Measurements from ENCODE around the gene NCSTN.

Gene NCSTN

DNA sequence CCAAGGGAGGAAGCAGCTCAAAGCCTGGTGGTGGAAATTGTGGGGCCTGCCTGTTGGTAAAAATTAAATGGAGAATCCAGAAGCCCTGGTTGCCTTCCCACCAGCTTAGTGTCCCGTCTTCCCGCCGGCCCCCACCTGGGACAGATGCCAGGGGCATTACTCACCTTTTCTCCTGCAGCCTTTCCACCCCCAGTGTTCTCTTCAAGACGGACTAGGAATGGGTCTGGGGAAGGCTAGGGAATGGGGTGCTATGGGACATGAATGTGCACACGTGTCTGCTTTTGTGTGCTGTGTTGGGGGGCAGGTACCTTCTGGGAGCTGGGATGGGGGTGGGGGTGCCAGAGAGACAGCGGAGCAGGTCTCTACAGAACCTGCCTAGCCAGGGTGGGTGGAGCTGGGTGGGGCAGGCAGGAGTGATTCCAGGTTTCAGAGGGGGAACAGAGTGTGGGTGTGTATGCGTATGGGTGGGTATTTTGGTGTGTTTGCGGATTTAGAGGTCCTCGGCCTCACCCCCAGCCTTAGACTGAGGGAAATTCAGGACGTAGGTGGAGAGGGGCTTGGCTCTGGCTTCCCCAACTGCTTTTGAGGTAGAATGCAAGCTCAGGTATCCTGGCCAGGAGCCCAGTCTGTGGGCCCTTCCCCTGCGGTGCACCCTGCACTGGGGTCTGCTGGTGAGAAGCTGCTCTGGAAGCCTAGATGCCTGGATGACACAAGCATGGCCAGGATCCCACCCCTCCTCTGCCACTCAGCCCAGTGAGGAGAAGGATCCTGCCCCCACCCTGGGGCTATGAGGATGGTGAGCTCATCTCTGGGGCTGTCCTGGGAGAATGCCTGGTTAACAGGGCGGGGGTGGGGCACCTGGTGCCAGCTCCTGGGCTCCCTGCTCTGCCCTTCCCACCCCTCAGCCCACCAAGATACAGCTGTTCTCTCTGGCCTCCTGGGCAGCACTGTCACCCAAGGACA is 64.9 kb downstream of the NCSTN start:
- DNase-seq = no peak
